ENCODE measurements around the gene GRB7. TPM values are rescaled to one million over a fixed set of nuclear protein-coding genes. Genes with fewer than 3 reads are reported as not detected.
A peak's percentile ranks its signal among the peaks of the same experiment; 100 is the strongest.

GRB7 gene
- total RNA-seq, 1 donor from 2014 or later: 25.0 TPM

- Histone ChIP-seq H3K4me3 (no peak overlapping the region), H3K36me3 (no peaks in the 10 kb centered on the region), H3K27ac (peak overlapping the region; percentile 15), H3K9me3 (no peaks in the 10 kb centered on the region), H3K27me3 (no peaks in the 10 kb centered on the region), H3K4me1 (no peaks in the 10 kb centered on the region)
- ATAC-seq (no peak), DNase-seq (no peak)
- TF ChIP-seq CTCF (IDR thresholded peaks at IDR 0.05): no peak
- intact Hi-C loops (cut with DNase I): no loop called here
These were observed 35.5 kb downstream of the GRB7 start for GRCh38 chr17:39772987-39773934.

- no peaks in the 10 kb centered on the region for H3K36me3 ChIP-seq
- H3K4me1 ChIP-seq: no peaks in the 10 kb centered on the region
- no peak for DNase-seq
- no peak for ATAC-seq
- H3K27ac ChIP-seq: no peak overlapping the region
- no peaks in the 10 kb centered on the region for H3K9me3 ChIP-seq
- no peaks in the 10 kb centered on the region for H3K27me3 ChIP-seq
- no peak for TF ChIP-seq CTCF (IDR thresholded peaks at IDR 0.05)
- intact Hi-C loops (cut with DNase I): no loop called here
- H3K4me3 ChIP-seq: no peak overlapping the region
These were observed 36.3 kb downstream of the GRB7 start for GRCh38 chr17:39774047-39774446.

- no peaks in the 10 kb centered on the region for H3K27me3 ChIP-seq
- H3K4me1 ChIP-seq: no peaks in the 10 kb centered on the region
- H3K36me3 ChIP-seq: no peaks in the 10 kb centered on the region
- no peaks in the 10 kb centered on the region for H3K9me3 ChIP-seq
- no peak overlapping the region for H3K27ac ChIP-seq
- no peak for TF ChIP-seq CTCF (IDR thresholded peaks at IDR 0.05)
- H3K4me3 ChIP-seq: peak overlapping the region; percentile 19
- intact Hi-C loops (cut with DNase I): no loop called here
- DNase-seq (no peak), ATAC-seq (no peak)
These were observed 37.3 kb downstream of the GRB7 start for GRCh38 chr17:39775031-39775430.

GRCh38 chr17:39776252-39776651 is 38.5 kb downstream of the GRB7 start:
- Histone ChIP-seq H3K27ac (no peak overlapping the region), H3K36me3 (no peaks in the 10 kb centered on the region), H3K4me1 (peaks cover 5% of the 10 kb centered on the region), H3K9me3 (no peaks in the 10 kb centered on the region), H3K27me3 (no peaks in the 10 kb centered on the region), H3K4me3 (peak overlapping the region; percentile 32)
- DNase-seq (no peak), ATAC-seq (no peak)
- TF ChIP-seq CTCF (IDR thresholded peaks at IDR 0.05): no peak
- intact Hi-C loops (cut with DNase I): no loop called here

GRCh38 chr17:39777534-39778365 is 40.0 kb downstream of the GRB7 start:
- ATAC-seq: no peak
- intact Hi-C loops (cut with DNase I): no loop called here
- H3K9me3 ChIP-seq: no peaks in the 10 kb centered on the region
- no peak for DNase-seq
- peak overlapping the region; percentile 33 for H3K27ac ChIP-seq
- TF ChIP-seq CTCF (IDR thresholded peaks at IDR 0.05): no peak
- H3K27me3 ChIP-seq: no peaks in the 10 kb centered on the region
- no peaks in the 10 kb centered on the region for H3K36me3 ChIP-seq
- H3K4me1 ChIP-seq: peaks cover 9% of the 10 kb centered on the region
- peak overlapping the region; percentile 34 for H3K4me3 ChIP-seq
